HUDEP-2 (cell line): Measurements from ENCODE around the gene TICAM2.
"Not testable (repeated sequence)": the region's sequence is repeated elsewhere in the genome, so short reads cannot be mapped to it uniquely, and the experiment has no call there.

Experiments used
- DNase-seq, 76 experiments: peaks; one replicate each; lab custom pipeline; 2025; ENCODE audit not compliant: unreplicated experiment in 76 of 76; lab: John Stamatoyannopoulos, UW

TICAM2 gene

GRCh38 chr5:115601701-115602590 is at the start of gene TICAM2:
Gene TICAM2, minus strand, starts transcription at chr5:115602479. Its CDS starts 21,223 bp downstream, at chr5:115581256.
- DNase-seq = peak in 68 of 76 experiments; percentile 4 to 71 (median 40)

- no peak for DNase-seq
Measured at GRCh38 chr5:115649541-115649940, 47.3 kb upstream of the TICAM2 start.

GRCh38 chr5:115648056-115648455 is 45.8 kb upstream of the TICAM2 start:
- DNase-seq = no peak

GRCh38 chr5:115645386-115645785 is 43.1 kb upstream of the TICAM2 start:
- DNase-seq = not testable (repeated sequence)

DNA sequence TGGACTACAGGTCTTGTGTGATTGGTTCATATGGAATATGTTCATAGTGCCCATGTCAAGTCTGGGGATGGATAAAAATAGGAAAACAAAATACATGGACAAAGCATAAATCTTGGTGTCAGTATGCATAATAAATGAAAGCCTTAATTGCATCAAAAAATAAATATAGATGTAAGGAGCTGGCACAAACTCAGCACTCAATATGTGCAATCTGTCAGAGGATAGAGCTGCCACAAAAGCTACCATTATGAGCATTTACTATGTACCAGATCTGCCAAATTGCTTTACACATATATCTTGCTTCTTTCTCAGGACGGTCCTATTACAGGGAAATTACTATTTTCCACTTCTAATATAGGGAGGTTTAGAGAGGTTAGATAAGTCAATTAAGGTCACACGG is 41.8 kb upstream of the TICAM2 start:
- no peak for DNase-seq

- no peak for DNase-seq
Measured at GRCh38 chr5:115641948-115642347, 39.7 kb upstream of the TICAM2 start.

- DNase-seq = no peak
Measured at GRCh38 chr5:115640274-115640673, 38.0 kb upstream of the TICAM2 start.

GRCh38 chr5:115639377-115639776 is 37.1 kb upstream of the TICAM2 start:
- DNase-seq = no peak

- no peak for DNase-seq
Measured at GRCh38 chr5:115637507-115637906, 35.2 kb upstream of the TICAM2 start.

DNA sequence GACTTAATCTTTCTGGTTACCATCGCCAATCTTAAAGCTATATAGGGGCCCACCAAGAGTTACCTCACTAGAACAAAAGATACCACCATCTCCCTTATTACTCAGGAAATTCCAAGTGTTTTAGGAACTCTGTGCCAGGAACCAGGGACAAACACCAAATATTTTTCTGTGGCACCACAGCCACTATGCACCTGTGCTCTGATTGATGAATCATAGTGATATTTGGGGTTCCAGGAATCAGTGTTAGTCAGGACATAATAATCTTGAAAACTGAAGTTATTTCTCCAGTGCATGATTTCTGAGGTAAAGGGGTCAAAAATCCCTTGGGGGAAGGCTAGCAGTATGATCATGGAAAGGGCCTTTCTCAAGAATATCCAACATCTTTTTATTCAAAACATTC is 33.7 kb upstream of the TICAM2 start:
- DNase-seq = no peak

- peak in 74 of 76 experiments; percentile 10 to 91 (median 68) for DNase-seq
Measured at GRCh38 chr5:115634343-115635132, 32.3 kb upstream of the TICAM2 start.

DNA sequence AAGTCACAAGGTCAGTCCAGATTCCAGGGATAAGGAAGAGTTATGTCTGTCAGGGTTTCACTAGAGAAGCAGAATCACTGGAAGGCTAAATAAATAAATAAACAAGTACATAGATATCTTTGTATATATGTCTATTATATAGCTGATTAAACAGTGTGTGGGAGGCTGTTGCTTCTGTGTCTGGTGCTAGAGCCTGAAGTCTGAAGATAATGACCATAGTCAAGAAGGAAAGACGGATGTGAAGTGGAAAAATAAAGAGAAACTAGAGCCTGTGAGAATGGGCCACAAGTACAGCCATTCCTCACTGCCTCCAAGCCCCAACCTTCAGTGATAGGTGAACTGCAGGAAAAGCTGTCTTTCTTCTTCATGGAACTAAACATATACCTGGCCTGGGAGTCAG is 27.6 kb upstream of the TICAM2 start:
- DNase-seq = peak in 4 of 76 experiments; percentile 8 to 38 (median 19)

DNA sequence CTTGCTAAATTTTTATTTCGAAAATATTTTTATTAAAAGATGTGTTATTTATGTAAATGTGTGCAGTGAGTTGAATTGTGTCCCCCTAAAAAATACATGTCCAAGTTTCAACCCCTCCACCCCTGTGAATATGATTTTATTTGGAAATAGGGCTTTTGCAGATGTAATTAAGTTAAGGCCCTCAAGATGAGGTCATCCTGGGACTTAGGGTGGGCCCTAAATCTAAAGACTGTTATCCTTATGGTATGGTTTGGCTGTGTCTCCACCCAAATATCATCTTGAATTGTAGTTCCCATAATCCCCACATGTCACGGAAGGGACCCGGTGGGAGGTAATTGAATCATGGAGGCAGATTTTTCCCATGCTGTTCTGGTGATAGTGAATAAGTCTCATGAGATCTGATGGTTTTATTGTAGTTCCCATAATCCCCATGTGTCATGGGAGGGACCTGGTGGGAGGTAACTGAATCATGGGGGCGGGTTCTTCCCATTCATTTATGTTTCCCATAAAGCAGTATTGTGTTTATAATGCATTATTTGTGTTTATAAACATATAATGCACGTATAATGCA is 25.1 kb upstream of the TICAM2 start:
- no peak for DNase-seq

DNA sequence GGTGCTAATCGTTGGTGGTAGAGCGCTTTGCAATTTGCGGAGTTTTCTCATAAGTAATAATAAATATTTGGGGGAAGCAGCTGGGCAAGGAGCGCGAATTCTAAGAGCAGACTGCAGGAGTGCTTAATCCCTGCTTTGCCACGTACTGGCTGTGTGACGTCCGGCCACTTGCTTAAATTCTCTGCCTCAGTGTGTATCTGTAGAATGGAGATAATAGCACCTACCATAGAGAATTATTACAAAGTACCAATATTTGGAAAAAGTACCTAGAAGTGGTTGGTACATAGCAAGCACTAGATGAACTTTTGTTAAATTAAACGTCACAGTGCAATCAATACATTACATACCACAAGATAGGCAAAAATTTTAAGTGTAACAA is 24.2 kb upstream of the TICAM2 start:
- peak in 3 of 76 experiments; percentile 39 to 61 (median 45) for DNase-seq

DNA sequence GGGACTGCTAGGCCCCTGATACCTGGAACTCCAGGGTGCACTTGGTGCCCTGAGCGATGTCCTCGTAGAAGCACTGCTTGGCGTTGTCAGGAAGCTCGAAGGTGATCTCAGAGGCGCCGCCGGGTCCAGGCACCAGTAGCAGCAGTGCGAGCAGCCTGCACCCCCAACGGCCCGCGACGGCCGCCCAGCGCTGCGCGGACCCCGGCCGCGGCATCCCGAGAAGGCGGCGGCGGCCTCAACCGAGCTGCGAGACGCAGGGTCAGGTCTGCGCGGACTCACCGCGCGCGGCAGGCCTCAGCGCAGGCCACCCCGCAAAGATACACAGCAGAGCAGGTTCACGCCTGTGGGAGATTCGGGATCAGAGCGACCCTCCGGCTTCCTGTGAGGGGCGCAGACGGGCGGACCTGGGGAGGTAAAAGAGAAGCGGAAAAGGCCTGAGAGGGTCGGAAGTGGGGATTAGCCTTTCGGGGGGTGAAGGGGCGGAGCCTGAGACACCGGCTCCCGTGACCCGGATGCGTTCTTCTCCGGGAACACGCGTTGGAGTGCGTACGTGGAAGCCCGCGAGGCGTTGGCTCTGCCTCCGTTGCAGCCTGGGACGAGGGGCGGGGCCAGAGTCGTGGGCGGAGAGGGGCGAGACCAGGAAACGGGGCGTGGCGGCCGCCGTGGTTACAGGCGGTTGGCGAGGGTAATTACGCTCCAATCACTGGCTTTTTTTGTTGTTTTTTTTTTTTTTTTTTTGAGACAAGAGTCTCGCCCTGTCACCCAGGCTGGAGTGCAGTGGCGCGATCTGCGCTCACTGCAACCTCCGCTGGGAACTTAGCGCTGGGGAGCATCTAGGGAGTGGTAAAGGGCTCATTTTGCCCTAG is 23.5 kb upstream of the TICAM2 start, which contains the start of gene TMED7:
Gene TMED7, minus strand, starts transcription at position 458 of the 866 bp plus-strand sequence. Its CDS starts 244 bp downstream, at position 214.
- DNase-seq = peak; percentile 62 to 99 (median 98)

- DNase-seq = no peak
Measured at GRCh38 chr5:115624994-115625393, 22.7 kb upstream of the TICAM2 start.

DNA sequence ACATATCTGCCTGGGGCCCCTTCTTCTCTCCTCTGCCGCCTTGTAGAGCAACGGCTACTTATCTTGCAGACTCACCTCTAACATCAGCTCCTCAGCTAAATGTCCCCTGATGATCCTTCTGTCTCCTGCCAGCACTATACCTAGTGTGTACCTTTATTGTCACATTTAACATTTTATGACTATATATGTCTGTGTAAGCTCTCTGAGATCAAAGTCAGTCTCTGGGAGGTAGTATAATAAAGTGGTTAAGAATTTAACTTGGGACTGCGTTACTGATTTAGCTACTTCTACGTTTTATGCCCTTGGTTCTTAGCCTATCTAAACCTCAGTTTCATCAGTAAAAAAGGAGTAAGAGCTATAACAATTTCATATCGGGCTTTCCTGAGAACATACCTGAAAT is 21.4 kb upstream of the TICAM2 start:
- peak in 5 of 76 experiments; percentile 11 to 22 (median 15) for DNase-seq

DNA sequence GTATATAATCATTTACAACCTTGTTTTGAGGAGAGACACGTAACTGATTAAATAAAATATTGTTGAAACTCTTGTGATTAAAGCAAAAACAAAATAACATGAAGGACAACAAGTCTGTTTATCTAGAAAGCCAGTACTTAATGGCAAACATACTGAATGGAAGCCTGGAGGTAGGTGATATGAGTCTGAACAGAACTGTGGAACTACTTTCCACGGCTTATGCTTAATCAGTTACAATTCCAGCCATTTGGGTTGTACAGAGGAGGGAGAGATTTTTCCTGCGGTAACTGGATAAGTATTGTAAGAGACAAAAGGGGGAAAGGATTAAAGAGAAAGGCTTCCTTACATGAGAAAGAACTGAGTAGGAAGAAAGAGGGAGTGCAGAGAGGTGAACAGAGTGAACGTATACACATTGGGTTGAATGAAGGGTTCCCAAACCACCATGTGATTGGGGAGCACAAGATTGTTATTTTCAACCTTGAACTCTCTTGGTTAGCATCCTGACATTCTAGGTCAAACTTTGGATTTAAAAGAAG is 19.2 kb upstream of the TICAM2 start:
- no peak for DNase-seq

- no peak for DNase-seq
Measured at GRCh38 chr5:115616892-115617291, 14.6 kb upstream of the TICAM2 start.

- no peak for DNase-seq
Measured at GRCh38 chr5:115616472-115616871, 14.2 kb upstream of the TICAM2 start.
